HG03139 (cell line): ENCODE results near the gene APBB2.
"Not testable (repeated sequence)": the region's sequence is repeated elsewhere in the genome, so short reads cannot be mapped to it uniquely, and the experiment has no call there.

Experiments
- ATAC-seq: cut with Tn5 transposase; IDR thresholded peaks from one replicate; pipeline ENCODE4 v1.9.1; 2021; ENCODE audit not compliant: unreplicated experiment

APBB2 gene

GRCh38 chr4:41069838-41070237, 144.5 kb downstream of the APBB2 start:
- ATAC-seq: no peak

DNA sequence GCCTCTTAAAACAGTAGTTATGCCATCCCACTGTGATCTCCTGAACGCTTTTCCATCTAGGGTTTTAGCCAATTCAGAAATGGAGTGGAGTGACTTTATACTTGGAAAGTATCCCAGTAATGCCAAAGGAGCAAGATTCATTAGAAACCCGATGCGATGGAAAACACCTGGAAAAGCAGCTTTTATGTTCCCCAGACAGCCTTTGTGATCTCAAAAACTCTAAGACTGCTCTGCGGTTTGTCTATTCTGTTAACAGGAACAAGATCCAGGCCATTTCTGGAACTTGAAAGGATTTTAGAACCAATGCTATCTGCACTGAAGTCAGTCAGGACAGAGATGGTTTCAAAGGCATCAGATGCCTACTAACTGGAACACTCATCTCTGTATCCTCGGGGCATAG, 145.1 kb downstream of the APBB2 start:
- no peak for ATAC-seq

GRCh38 chr4:41067369-41067768, 147.0 kb downstream of the APBB2 start:
- ATAC-seq: no peak

GRCh38 chr4:41066049-41066448, 148.3 kb downstream of the APBB2 start:
- no peak for ATAC-seq

DNA sequence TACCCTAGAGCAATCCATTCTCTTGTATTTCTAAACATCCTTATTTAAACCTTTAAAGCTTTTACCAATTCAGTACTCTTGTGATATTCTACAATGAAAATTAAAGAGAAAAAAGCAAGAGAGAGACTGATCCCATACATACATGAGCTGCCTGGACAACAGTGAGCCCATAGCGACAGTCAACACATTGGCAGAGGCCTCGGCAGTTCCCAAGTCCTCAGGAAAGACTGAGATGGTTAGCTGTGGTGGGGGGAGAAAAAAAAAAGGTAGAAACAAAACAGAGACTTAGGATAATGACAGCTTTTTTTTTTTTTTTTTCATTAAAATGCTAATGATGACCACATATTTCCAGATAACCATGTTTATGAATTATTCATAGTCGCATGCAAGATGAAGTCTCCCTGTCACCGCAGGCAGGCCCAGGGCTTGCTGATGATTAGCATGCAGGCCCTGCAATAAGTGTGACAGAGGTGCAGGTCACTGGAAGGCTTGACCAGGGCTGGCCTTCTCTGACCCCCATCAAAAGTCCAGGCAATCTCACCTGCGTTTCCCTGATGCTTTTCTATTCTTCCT, 148.8 kb downstream of the APBB2 start:
- no peak for ATAC-seq

- no peak for ATAC-seq
Measured at GRCh38 chr4:41064953-41065352, 149.4 kb downstream of the APBB2 start.

DNA sequence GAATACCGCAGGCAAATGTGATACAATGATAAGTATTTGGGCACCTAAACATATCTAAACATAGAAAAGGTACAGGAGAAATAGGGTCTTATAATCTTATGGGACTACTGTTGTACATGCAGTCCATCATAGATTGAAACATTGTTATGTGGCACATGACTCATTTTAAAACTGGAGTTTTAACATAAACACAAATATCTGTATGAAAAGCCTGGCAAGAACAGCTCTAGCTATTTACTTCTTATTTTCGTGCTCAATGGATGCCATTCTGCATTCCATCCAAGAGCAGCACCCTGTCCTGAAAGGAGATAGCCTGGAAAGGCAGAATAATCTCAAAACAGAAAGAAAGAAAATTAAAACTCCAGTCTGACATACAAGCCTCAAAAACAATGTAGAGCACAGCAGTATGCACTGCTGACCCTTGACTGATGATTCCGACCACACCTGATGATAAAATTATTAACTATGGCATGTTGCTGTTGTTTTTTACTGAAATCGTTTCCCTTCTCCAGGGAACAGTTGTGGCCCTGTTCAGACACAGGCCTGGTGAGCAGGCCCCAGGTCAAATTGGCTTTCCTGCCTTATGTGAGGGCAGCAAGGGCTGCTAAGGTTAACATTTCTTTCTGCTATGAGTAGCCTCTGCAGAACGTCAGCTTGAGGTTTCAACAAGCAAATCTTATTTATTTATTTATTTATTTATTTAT, 152.7 kb downstream of the APBB2 start:
- ATAC-seq: no peak

GRCh38 chr4:41060352-41061334, 153.7 kb downstream of the APBB2 start:
- no peak for ATAC-seq

DNA sequence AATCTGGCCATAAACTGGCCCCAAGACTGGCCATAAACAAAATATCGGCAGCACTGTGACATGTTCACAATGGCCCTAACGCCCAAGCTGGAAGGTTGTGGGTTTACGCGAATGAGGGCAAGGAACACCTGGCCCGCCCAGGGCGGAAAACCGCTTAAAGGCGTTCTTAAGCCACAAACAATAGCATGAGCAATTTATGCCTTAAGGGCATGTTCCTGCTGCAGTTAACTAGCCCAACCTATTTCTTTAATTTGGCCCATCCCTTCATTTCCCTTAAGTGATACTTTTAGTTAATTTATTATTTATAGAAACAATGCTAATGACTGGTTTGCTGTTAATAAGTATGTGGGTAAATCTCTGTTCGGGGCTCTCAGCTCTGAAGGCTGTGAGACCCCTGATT, 154.9 kb downstream of the APBB2 start:
- ATAC-seq: not testable (repeated sequence)

GRCh38 chr4:41058426-41058825, 155.9 kb downstream of the APBB2 start:
- ATAC-seq: no peak

DNA sequence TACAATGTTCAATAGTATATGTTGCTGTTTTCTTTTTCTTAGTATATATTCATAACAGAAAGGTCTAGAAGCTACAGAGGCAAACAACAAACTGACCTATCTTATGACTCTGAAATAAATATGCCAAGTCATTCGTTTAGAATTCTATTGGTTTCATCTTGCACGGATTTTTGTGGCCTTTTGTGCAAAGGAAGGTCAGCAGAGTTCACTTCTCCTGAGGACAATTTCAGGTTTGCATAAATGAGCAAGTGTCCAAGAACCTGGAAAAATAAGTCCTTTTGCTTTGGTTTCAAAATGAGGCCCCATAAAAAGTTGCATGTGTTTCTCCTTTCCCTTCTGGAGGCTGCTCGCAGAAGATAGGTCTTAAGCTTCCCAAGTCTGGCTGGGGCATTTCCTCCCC, 156.9 kb downstream of the APBB2 start:
- no peak for ATAC-seq

DNA sequence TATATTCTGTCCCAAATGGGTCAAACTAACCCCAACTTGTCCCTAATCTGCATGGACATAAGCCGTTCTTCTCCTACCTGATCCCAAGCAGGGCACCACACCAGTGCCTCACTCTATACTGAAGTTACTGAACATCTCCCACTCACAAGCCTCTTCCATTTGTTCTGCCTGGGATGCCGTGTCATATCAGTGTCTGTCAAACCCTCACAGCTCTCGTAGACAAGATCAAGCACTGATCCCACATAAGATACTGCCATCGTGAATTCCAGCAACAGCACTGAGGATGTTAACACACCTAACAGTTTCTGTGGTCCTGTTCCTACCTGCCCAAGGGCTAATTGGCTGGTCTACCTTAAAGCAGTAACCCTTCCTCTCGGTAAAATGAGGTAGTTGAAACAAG, 162.1 kb downstream of the APBB2 start:
- ATAC-seq: no peak

DNA sequence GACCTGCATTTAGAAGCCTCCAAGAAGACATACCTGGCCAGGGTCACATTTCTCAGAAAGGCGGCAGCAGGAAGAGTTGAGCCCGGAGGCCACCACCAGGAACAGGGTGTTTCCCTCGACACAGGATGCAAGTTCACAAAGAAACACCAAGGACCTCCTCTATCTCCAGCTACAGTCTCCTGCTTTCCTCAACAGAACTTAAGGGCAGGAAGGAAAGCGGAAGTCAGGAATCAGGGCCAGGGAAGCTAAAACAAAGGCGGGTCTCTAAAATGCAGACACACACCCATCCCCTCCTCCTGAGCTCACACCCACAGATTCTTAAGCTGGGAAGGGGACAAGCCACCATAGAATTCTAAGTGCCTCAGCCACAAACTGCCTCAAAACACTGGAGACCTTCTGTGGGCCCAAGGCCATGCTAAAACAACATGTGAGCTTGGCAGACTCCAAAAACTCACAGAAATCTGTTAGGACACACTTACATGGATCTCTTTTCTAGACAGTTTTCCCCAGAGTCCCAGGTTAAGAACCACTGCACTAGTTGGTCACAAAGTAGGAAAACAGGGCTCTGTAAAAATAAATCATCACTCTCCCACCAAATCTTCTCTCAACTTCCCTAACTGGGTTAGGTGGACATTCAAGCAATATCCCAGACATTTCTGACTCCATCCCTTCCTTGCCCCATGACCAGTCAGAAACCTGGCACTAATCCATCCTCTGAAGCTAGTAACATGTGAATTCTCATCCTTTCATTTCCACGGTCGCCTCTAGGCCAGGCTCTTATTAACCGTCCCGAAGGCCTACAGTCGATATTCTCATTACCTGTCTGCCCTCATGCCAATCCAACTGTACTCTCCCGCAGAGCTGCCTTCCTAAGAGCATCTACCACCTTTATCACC, 163.2 kb downstream of the APBB2 start:
- ATAC-seq: no peak

- no peak for ATAC-seq
Measured at GRCh38 chr4:41050116-41050515, 164.2 kb downstream of the APBB2 start.

- ATAC-seq: not testable (repeated sequence)
Measured at GRCh38 chr4:41049176-41049575, 165.2 kb downstream of the APBB2 start.

- ATAC-seq: no peak
Measured at GRCh38 chr4:41044791-41045190, 169.6 kb downstream of the APBB2 start.

- no peak for ATAC-seq
Measured at GRCh38 chr4:41044165-41044564, 170.2 kb downstream of the APBB2 start.

DNA sequence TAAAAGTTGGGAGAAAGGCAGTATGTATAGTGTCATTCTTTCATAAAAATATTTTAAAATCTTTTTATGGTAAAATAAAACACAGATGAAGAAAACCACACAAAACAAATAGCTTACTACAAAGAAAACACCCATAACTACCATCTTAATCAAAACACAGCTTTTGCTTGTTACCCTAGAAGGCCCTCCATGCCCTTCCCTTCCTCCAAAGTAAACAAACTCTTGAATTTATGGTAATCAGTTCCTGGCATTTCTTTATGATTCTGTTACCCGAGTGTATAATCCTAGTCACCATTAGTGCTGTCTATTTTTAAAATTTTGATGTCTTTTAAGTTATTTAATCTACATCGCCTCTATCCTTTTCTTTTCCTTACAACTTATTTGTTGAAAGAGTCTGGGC, 170.9 kb downstream of the APBB2 start:
- ATAC-seq: no peak

GRCh38 chr4:41041551-41041950, 172.8 kb downstream of the APBB2 start:
- ATAC-seq: no peak

GRCh38 chr4:41039317-41039716, 175.0 kb downstream of the APBB2 start:
- no peak for ATAC-seq

DNA sequence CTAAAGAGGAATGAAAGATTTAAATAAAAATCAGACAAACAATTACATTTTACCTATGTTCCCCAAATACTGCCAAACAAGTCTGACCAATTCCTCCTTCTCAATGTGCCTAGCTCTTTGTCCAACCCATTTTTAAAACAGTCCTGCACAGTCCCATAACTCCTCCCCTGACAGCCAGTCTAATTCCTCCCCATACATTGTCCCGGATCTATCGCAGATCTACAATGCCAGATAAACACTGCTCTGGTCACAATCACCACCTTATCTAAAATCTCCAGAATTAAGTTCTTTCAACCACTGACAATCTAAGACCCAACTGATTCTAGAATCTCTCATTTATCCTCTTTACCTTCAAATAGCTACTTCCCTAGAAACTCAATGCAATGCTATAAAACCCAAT, 176.0 kb downstream of the APBB2 start:
- no peak for ATAC-seq
